ENCODE results near the gene GPD2. TPM values are rescaled to one million over a fixed set of nuclear protein-coding genes. Genes with fewer than 3 reads are reported as not detected.

Gene GPD2
- total RNA-seq, 1 donor from 2014 or later: 76.9 TPM

DNA sequence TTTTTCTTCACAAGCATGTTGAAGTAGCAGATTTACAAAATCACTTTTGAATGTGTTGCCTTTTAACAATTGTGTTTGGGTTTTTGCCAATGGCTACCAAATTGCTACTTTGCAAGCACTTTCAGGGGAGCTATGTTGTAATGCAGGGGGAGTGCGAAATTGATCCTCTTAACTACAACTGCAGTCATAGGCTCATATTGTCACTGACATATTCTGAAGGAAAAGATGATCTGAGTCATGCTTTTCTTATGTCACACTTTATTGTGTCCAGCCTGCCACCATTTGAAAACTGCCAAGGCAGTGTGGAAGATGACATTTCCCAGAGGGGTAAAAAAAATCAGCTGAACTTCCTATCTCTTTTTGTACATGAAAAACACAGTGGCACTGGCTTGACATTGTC, 74.9 kb downstream of the GPD2 start:
- FAIRE-seq (no peak), DNase-seq (ENCODE audit: low read depth) (no peak)
- Histone ChIP-seq H3K27me3 (ENCODE audit: control insufficient read depth, insufficient read depth, low read length) (no peaks in the 10 kb centered on the region), H3K4me3 (ENCODE audit: low read depth, low read length) (no peak overlapping the region), H3K36me3 (ENCODE audit: control insufficient read depth, insufficient read depth, low read length) (no peaks in the 10 kb centered on the region)
- no peak for TF ChIP-seq CTCF (IDR thresholded peaks at IDR 0.05; ENCODE audit: insufficient read depth, low read length, severe bottlenecking)

GRCh38 chr2:156511803-156512202, 75.6 kb downstream of the GPD2 start:
- no peak for TF ChIP-seq CTCF (IDR thresholded peaks at IDR 0.05; ENCODE audit: insufficient read depth, low read length, severe bottlenecking)
- FAIRE-seq: no peak
- no peak for DNase-seq (ENCODE audit: low read depth)

GRCh38 chr2:156512451-156512850, 76.3 kb downstream of the GPD2 start:
- Histone ChIP-seq H3K27me3 (ENCODE audit: control insufficient read depth, insufficient read depth, low read length) (no peaks in the 10 kb centered on the region), H3K4me3 (ENCODE audit: low read depth, low read length) (no peak overlapping the region), H3K36me3 (ENCODE audit: control insufficient read depth, insufficient read depth, low read length) (no peaks in the 10 kb centered on the region)
- FAIRE-seq (no peak), DNase-seq (ENCODE audit: low read depth) (peak; percentile 35)
- TF ChIP-seq CTCF (IDR thresholded peaks at IDR 0.05; ENCODE audit: insufficient read depth, low read length, severe bottlenecking): no peak

More at GRCh38 chr2:156511803-156512202, 75.6 kb downstream of the GPD2 start:
- no peak overlapping the region for H3K4me3 ChIP-seq (ENCODE audit: low read depth, low read length)
- no peaks in the 10 kb centered on the region for H3K27me3 ChIP-seq (ENCODE audit: control insufficient read depth, insufficient read depth, low read length)
- no peaks in the 10 kb centered on the region for H3K36me3 ChIP-seq (ENCODE audit: control insufficient read depth, insufficient read depth, low read length)

- H3K4me3 ChIP-seq (ENCODE audit: low read depth, low read length): no peak overlapping the region
- DNase-seq (ENCODE audit: low read depth) (no peak), FAIRE-seq (no peak)
- H3K27me3 ChIP-seq (ENCODE audit: control insufficient read depth, insufficient read depth, low read length): no peaks in the 10 kb centered on the region
- H3K36me3 ChIP-seq (ENCODE audit: control insufficient read depth, insufficient read depth, low read length): no peaks in the 10 kb centered on the region
- TF ChIP-seq CTCF (IDR thresholded peaks at IDR 0.05; ENCODE audit: insufficient read depth, low read length, severe bottlenecking): no peak
Observed at GRCh38 chr2:156513219-156513618, 77.0 kb downstream of the GPD2 start.

GRCh38 chr2:156517419-156517818, 81.2 kb downstream of the GPD2 start:
- no peaks in the 10 kb centered on the region for H3K36me3 ChIP-seq (ENCODE audit: control insufficient read depth, insufficient read depth, low read length)
- H3K4me3 ChIP-seq (ENCODE audit: low read depth, low read length): no peak overlapping the region
- DNase-seq (ENCODE audit: low read depth) (peak; percentile 68), FAIRE-seq (no peak)
- no peaks in the 10 kb centered on the region for H3K27me3 ChIP-seq (ENCODE audit: control insufficient read depth, insufficient read depth, low read length)
- TF ChIP-seq CTCF (IDR thresholded peaks at IDR 0.05; ENCODE audit: insufficient read depth, low read length, severe bottlenecking): no peak

DNA sequence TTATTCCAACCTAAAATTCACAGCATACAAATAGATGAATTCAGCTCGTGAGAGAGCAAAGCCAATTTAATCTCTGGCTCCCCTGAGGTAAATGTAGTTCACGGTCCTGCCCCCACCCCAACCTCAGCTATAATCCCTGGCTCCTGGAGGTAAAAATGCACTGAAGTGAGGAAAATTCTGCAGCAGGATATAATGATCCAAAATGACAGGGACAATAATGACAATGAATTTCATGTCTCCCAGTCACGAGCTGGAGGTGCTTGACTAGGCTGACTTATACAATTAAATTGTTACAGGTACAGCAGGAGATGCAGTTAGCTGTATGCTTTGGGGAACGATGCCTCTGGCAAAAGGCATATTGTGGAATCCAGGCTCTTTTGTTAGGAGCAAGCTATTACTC, 82.0 kb downstream of the GPD2 start:
- no peaks in the 10 kb centered on the region for H3K27me3 ChIP-seq (ENCODE audit: control insufficient read depth, insufficient read depth, low read length)
- H3K36me3 ChIP-seq (ENCODE audit: control insufficient read depth, insufficient read depth, low read length): no peaks in the 10 kb centered on the region
- DNase-seq (ENCODE audit: low read depth): no peak
- FAIRE-seq: no peak
- H3K4me3 ChIP-seq (ENCODE audit: low read depth, low read length): no peak overlapping the region
- no peak for TF ChIP-seq CTCF (IDR thresholded peaks at IDR 0.05; ENCODE audit: insufficient read depth, low read length, severe bottlenecking)
